Activated CD4-positive, alpha-beta T cell treated with anti-CD3 and anti-CD28 coated beads for 36 hours (primary cell): ENCODE results near the gene IL17D. TPM values are rescaled to one million over a fixed set of nuclear protein-coding genes. Genes with fewer than 3 reads are reported as not detected.
"Not testable (repeated sequence)": the region's sequence is repeated elsewhere in the genome, so short reads cannot be mapped to it uniquely, and the experiment has no call there.

Experiments
- ATAC-seq: fragments of 200-7000 bp; cut with Tn5 transposase; one replicate; pipeline ENCODE4 v1.10.0; 2021; ENCODE audit warnings: mild to moderate bottlenecking, moderate library complexity
- CTCF ChIA-PET: fragments of 350-600 bp; sonication (Branson Sonifier 250); formaldehyde crosslinking; loops from one replicate; lab custom pipeline; 2021; ENCODE audit warnings: antibody characterized with exemption; lab: Charles Lee
- POLR2A ChIA-PET: fragments of 350-600 bp; sonication (Branson Sonifier 250); formaldehyde crosslinking; loops from one replicate; lab custom pipeline; 2021; ENCODE audit warnings: antibody characterized with exemption, inconsistent platforms; lab: Charles Lee
- DNase-seq: peaks from one replicate; pipeline ENCODE4 v3.0.0-alpha.2; 2020
- H3K27ac Mint-ChIP-seq: one replicate; pipeline ENCODE4 v1.8.0; 2021; ENCODE audit warnings: mixed read lengths
- H3K27me3 Mint-ChIP-seq: one replicate; pipeline ENCODE4 v1.8.0; 2021; ENCODE audit warnings: mixed read lengths
- H3K36me3 Mint-ChIP-seq: one replicate; pipeline ENCODE4 v1.8.0; 2021; ENCODE audit warnings: low read depth, mixed read lengths
- H3K4me1 Mint-ChIP-seq: one replicate; pipeline ENCODE4 v1.8.0; 2021; ENCODE audit warnings: mixed read lengths
- H3K4me3 Mint-ChIP-seq: one replicate; pipeline ENCODE4 v1.8.0; 2021; ENCODE audit warnings: mild to moderate bottlenecking, moderate library complexity, mixed read lengths
- H3K9me3 Mint-ChIP-seq: one replicate; pipeline ENCODE4 v1.8.0; 2021; ENCODE audit warnings: low read depth, mixed read lengths
- intact Hi-C, 2 experiments: fragments of 100-400 bp; cut with DNase I in 1 of 2; cut with micrococcal nuclease in 1 of 2; formaldehyde crosslinking; loops; one replicate each; pipeline versions ENCODE4 v1.14.2 to v1.15.1; 2022 to 2024; cut with DNase I, micrococcal nuclease
- total RNA-seq, 2 experiments: library from RNA; stranded (reverse); gene quantifications; one replicate each; pipeline ENCODE4 v1.2.3, GENCODE V29; 2021

IL17D gene
- total RNA-seq, 2 experiments from 2014 or later = 0.19 to 0.21 TPM

DNA sequence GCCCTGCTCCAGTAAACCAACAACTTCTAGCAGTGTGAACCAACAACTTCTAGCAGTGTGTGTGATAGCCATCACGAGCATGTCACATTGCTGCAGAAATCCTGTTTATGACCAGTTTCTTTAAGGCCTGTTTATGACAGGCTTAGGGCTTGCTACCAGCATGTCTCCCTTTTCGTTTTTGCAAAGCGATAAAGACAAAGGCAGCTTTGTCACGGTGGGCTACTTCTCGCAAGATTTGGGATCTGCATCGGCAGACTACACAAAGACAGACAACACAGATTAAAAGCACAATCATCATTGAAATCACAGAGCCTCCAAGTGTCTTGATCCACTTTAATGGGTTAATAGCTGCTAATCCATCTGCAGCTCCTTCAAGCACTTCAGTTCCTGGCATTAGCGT is 24.9 kb upstream of the IL17D start:
- POLR2A ChIA-PET, DNase-seq, H3K4me1 Mint-ChIP-seq, ATAC-seq, H3K36me3 Mint-ChIP-seq, H3K4me3 Mint-ChIP-seq, intact Hi-C loops, H3K27me3 Mint-ChIP-seq, H3K27ac Mint-ChIP-seq, H3K9me3 Mint-ChIP-seq: not testable (repeated sequence)
- CTCF ChIA-PET = interaction anchor here (0.8 to 0.9 kb wide), 2 partner anchors 11 to 25 kb away, joined by 3 read pairs; partner anchors contain the start of gene IL17D

- ChIA-PET CTCF (interaction anchor here (1.2 kb wide), 1 partner anchor 10 kb away, joined by 4 read pairs; no protein-coding TSS in a partner anchor), POLR2A (no interaction called here)
- ATAC-seq (no peak), DNase-seq (no peak)
- H3K9me3 Mint-ChIP-seq = no peaks in the 10 kb centered on the region
- no peaks in the 10 kb centered on the region for H3K4me1 Mint-ChIP-seq
- H3K27ac Mint-ChIP-seq = no peak overlapping the region
- H3K27me3 Mint-ChIP-seq = no peaks in the 10 kb centered on the region
- H3K4me3 Mint-ChIP-seq = no peak overlapping the region
- intact Hi-C loops = no loop called here
- no peaks in the 10 kb centered on the region for H3K36me3 Mint-ChIP-seq
Observed at GRCh38 chr13:20679879-20680278, 23.6 kb upstream of the IL17D start.

GRCh38 chr13:20680416-20681080 is 23.0 kb upstream of the IL17D start:
- DNase-seq (no peak), ATAC-seq (no peak)
- Mint-ChIP-seq H3K36me3 (no peaks in the 10 kb centered on the region), H3K27ac (no peak overlapping the region), H3K27me3 (no peaks in the 10 kb centered on the region), H3K4me1 (no peaks in the 10 kb centered on the region), H3K4me3 (no peak overlapping the region), H3K9me3 (no peaks in the 10 kb centered on the region)
- intact Hi-C loops = no loop called here
- ChIA-PET POLR2A (interaction anchor here (0.6 kb wide), 1 partner anchor 63 kb away, joined by 3 read pairs; no protein-coding TSS in a partner anchor), CTCF (interaction anchor here (1.2 kb wide), 1 partner anchor 9 kb away, joined by 4 read pairs; no protein-coding TSS in a partner anchor)

GRCh38 chr13:20681481-20681880 is 22.0 kb upstream of the IL17D start:
- not testable (repeated sequence) for H3K4me3 Mint-ChIP-seq

GRCh38 chr13:20682061-20682460 is 21.4 kb upstream of the IL17D start:
- Mint-ChIP-seq H3K27me3 (no peaks in the 10 kb centered on the region), H3K4me3 (no peak overlapping the region), H3K9me3 (no peaks in the 10 kb centered on the region), H3K36me3 (no peaks in the 10 kb centered on the region), H3K4me1 (no peaks in the 10 kb centered on the region), H3K27ac (no peak overlapping the region)
- CTCF ChIA-PET = interaction anchor here (0.6 to 1.2 kb wide), 2 partner anchors 56 to 210 kb away, joined by 3 read pairs; no protein-coding TSS in a partner anchor
- ATAC-seq (no peak), DNase-seq (no peak)
- intact Hi-C loops = no loop called here
- POLR2A ChIA-PET = no interaction called here

More at GRCh38 chr13:20681481-20681880, 22.0 kb upstream of the IL17D start:
- DNase-seq, H3K9me3 Mint-ChIP-seq, H3K27me3 Mint-ChIP-seq, POLR2A ChIA-PET, H3K27ac Mint-ChIP-seq, H3K36me3 Mint-ChIP-seq, H3K4me1 Mint-ChIP-seq, ATAC-seq, intact Hi-C loops: not testable (repeated sequence)
- CTCF ChIA-PET = interaction anchor here (0.6 to 1.2 kb wide), 3 partner anchors 55 to 210 kb away, joined by 3 read pairs; no protein-coding TSS in a partner anchor

GRCh38 chr13:20684041-20684440 is 19.5 kb upstream of the IL17D start:
- DNase-seq = no peak
- no peaks in the 10 kb centered on the region for H3K27me3 Mint-ChIP-seq
- no peaks in the 10 kb centered on the region for H3K4me1 Mint-ChIP-seq
- no peak overlapping the region for H3K4me3 Mint-ChIP-seq
- no peak for ATAC-seq
- POLR2A ChIA-PET = no interaction called here
- CTCF ChIA-PET = interaction anchor here (0.8 to 1.3 kb wide), 3 partner anchors 39 to 165 kb away, joined by 3 to 4 read pairs (median 3); no protein-coding TSS in a partner anchor
- H3K36me3 Mint-ChIP-seq = no peaks in the 10 kb centered on the region
- H3K27ac Mint-ChIP-seq = no peak overlapping the region
- intact Hi-C loops = no loop called here
- H3K9me3 Mint-ChIP-seq = no peaks in the 10 kb centered on the region

GRCh38 chr13:20684546-20684945 is 19.0 kb upstream of the IL17D start:
- no peaks in the 10 kb centered on the region for H3K4me1 Mint-ChIP-seq

DNA sequence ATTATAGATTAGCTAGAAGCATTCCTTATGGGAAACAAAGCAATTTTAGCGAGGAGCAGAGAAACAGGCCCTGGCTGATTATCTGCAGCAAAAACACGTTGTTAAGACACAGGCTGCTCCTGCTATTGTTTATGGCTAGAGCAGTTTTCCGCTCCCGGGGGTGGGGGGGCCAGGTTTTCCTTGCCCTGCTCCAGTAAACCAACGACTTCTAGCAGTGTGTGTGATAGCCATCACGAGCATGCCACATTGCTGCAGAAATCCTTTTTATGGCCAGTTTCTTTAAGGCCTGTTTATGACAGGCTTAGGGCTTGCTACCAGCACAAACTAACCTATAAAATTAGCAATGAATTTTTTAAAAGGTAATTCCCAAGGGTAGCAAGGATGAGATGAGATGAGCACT is 18.4 kb upstream of the IL17D start:
- no peak overlapping the region for H3K4me3 Mint-ChIP-seq
- H3K27ac Mint-ChIP-seq = no peak overlapping the region
- CTCF ChIA-PET = no interaction called here
- POLR2A ChIA-PET = no interaction called here
- DNase-seq (no peak), ATAC-seq (no peak)
- H3K4me1 Mint-ChIP-seq = no peaks in the 10 kb centered on the region
- H3K27me3 Mint-ChIP-seq = no peaks in the 10 kb centered on the region
- no peaks in the 10 kb centered on the region for H3K36me3 Mint-ChIP-seq
- intact Hi-C loops = no loop called here
- no peaks in the 10 kb centered on the region for H3K9me3 Mint-ChIP-seq

More at GRCh38 chr13:20684546-20684945, 19.0 kb upstream of the IL17D start:
- no peaks in the 10 kb centered on the region for H3K9me3 Mint-ChIP-seq
- no peak for DNase-seq
- no peak overlapping the region for H3K4me3 Mint-ChIP-seq
- ChIA-PET POLR2A (no interaction called here), CTCF (interaction anchor here (1.2 to 1.3 kb wide), 2 partner anchors 38 to 166 kb away, joined by 3 read pairs; no protein-coding TSS in a partner anchor)
- no peak overlapping the region for H3K27ac Mint-ChIP-seq
- intact Hi-C loops = no loop called here
- ATAC-seq = no peak
- no peaks in the 10 kb centered on the region for H3K27me3 Mint-ChIP-seq
- H3K36me3 Mint-ChIP-seq = no peaks in the 10 kb centered on the region

DNA sequence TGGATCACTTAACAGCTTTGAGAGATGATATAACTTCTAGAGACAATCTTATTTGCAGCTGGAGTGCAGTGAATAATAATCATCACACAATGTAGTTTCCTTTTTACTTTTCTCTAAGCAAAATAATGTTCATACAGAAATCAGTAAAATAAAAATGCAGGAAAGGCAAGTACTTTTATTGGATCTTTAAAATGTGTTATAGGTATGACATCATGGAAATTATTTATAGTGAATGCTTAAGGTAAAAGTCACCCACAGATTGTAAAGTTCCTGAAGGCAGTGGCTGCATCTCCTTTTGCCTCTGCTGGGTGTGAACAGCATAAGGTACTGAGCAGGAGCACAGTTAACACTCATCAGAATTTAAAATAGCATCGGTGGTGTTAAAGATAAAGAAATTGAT is 17.3 kb upstream of the IL17D start:
- no peaks in the 10 kb centered on the region for H3K27me3 Mint-ChIP-seq
- POLR2A ChIA-PET = no interaction called here
- no peaks in the 10 kb centered on the region for H3K36me3 Mint-ChIP-seq
- H3K4me1 Mint-ChIP-seq = no peaks in the 10 kb centered on the region
- DNase-seq (no peak), ATAC-seq (no peak)
- H3K9me3 Mint-ChIP-seq = no peaks in the 10 kb centered on the region
- CTCF ChIA-PET = interaction anchor here (0.5 kb wide), 1 partner anchor 988 kb away, joined by 5 read pairs; no protein-coding TSS in a partner anchor
- no peak overlapping the region for H3K27ac Mint-ChIP-seq
- H3K4me3 Mint-ChIP-seq = no peak overlapping the region
- intact Hi-C loops = no loop called here

DNA sequence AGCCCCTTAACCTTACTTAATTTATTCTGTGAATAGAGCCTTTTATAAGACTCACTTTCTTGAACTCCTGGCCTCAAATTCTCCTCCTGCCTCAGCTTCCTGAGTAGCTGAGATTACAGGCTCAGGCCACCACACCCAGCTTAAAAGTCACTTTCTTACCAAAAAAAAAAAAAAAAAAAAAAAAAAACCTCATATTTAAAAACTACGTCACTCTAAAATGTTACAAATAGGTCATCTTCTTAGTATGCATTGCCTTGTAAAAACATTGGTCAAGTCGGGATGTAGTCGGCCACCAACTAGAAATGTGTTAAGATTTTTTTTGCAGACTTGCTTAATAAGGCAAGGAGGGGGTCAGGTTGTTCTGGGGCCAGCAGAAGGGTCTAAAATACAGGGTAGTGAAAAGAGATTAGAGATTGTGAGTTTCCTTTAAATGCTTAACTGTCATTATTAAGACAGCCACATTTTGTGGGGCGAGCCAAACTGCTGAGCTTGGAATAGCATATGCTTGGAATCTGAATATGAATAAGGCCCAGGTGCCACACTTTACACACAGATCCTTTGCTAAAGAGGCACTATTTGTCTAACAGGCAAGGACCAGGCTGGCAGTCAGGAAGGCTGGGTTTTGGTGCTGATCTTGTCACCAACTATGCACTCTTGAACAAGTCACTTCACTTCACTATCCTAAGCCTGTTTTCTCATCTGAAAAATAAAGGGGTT is 16.5 kb upstream of the IL17D start:
- no peaks in the 10 kb centered on the region for H3K4me1 Mint-ChIP-seq
- no peaks in the 10 kb centered on the region for H3K36me3 Mint-ChIP-seq
- ATAC-seq (no peak), DNase-seq (no peak)
- CTCF ChIA-PET = interaction anchor here (1.6 kb wide), 1 partner anchor 37 kb away, joined by 4 read pairs; no protein-coding TSS in a partner anchor
- no peak overlapping the region for H3K27ac Mint-ChIP-seq
- POLR2A ChIA-PET = no interaction called here
- intact Hi-C loops = no loop called here
- no peaks in the 10 kb centered on the region for H3K27me3 Mint-ChIP-seq
- H3K4me3 Mint-ChIP-seq = no peak overlapping the region
- H3K9me3 Mint-ChIP-seq = no peaks in the 10 kb centered on the region

DNA sequence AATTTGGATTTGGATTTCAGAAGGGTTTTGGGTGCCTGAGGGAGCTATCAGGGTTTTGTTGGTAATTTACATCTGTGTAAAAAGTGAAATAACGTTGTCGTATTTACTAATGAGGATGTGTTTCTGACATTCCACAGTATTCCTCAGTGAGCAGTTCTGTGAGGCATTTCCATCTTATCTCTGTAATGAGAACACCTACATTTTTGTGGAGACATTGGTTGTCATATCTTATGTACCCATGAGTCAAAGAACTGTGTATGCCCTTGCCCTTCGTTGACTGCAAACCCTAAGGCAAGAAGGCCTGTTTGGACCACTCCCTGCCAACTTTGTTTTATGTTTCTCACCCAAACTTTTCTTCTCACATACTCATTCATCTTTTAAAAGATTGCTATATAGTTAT is 14.2 kb upstream of the IL17D start:
- ChIA-PET POLR2A (no interaction called here), CTCF (interaction anchor here (1.0 to 1.3 kb wide), 3 partner anchors 9 to 21 kb away, joined by 3 to 4 read pairs (median 3); no protein-coding TSS in a partner anchor)
- Mint-ChIP-seq H3K4me1 (no peaks in the 10 kb centered on the region), H3K27me3 (no peaks in the 10 kb centered on the region), H3K9me3 (no peaks in the 10 kb centered on the region), H3K36me3 (no peaks in the 10 kb centered on the region), H3K4me3 (no peak overlapping the region), H3K27ac (no peak overlapping the region)
- intact Hi-C loops = no loop called here
- ATAC-seq (no peak), DNase-seq (no peak)
